ACC112 (cell line): ENCODE results near the gene NNAT.
"Not testable (repeated sequence)": the region's sequence is repeated elsewhere in the genome, so short reads cannot be mapped to it uniquely, and the experiment has no call there.

Source experiments
- H2AFZ ChIP-seq: fragments of 200-600 bp; sonication (generic); one replicate; pipeline ENCODE4 v1.6.0; 2017; ENCODE audit warnings: antibody characterized with exemption, low read length; ENCODE audit not compliant: unreplicated experiment
- H3K27ac ChIP-seq: fragments of 200-600 bp; sonication (generic); 2 replicates; pipeline ENCODE4 v1.5.1; 2014; ENCODE audit warnings: low read depth, mild to moderate bottlenecking, antibody characterized with exemption, low read length, moderate library complexity
- H3K27me3 ChIP-seq: fragments of 200-600 bp; sonication (generic); 2 replicates; pipeline ENCODE4 v1.6.1; 2014; ENCODE audit warnings: mild to moderate bottlenecking, antibody characterized with exemption, low read length, moderate library complexity, mixed read lengths; ENCODE audit not compliant: insufficient read depth
- H3K36me3 ChIP-seq: fragments of 200-600 bp; sonication (generic); 2 replicates; pipeline ENCODE4 v1.6.1; 2016; ENCODE audit warnings: mild to moderate bottlenecking, antibody characterized with exemption, low read length, moderate library complexity, mixed read lengths; ENCODE audit not compliant: insufficient read depth
- H3K4me1 ChIP-seq: fragments of 200-600 bp; sonication (generic); one replicate; pipeline ENCODE4 v1.6.1; 2016; ENCODE audit warnings: low read length, mixed read lengths; ENCODE audit not compliant: insufficient read depth, unreplicated experiment, control insufficient read depth
- H3K4me3 ChIP-seq: fragments of 200-600 bp; sonication (generic); 2 replicates; pipeline ENCODE4 v1.5.1; 2014; ENCODE audit warnings: mild to moderate bottlenecking, low read depth, low read length
- H3K79me2 ChIP-seq: fragments of 200-600 bp; sonication (generic); one replicate; pipeline ENCODE4 v1.6.0; 2016; ENCODE audit warnings: low read length; ENCODE audit not compliant: control insufficient read depth, unreplicated experiment, insufficient read depth

Gene NNAT

DNA sequence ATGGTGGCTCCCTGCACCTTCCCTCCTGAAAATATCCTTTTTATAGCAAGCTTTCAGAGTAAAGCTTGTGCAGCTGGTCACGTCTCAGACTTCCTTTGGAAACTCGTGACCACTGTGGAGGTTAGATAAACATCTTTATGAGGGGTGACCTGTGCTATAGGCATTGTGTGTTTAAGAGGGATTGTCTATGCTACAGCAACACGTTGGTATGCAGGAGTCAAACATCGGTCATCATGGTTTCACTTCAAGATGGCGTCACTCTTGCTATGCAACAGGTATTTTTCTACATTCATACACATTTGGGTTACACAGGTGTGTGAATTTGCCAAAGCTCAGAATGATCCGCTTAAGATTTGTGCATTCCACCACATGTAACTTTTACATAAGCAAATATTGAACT, 21.2 kb downstream of the NNAT start:
- Histone ChIP-seq H2AFZ (no peak overlapping the region), H3K27me3 (peaks cover 8% of the 10 kb centered on the region; the same call in 1 of the 2 replicates), H3K36me3 (no peaks in the 10 kb centered on the region), H3K79me2 (no peaks in the 10 kb centered on the region), H3K4me3 (no peak overlapping the region), H3K27ac (no peak overlapping the region), H3K4me1 (no peaks in the 10 kb centered on the region)

DNA sequence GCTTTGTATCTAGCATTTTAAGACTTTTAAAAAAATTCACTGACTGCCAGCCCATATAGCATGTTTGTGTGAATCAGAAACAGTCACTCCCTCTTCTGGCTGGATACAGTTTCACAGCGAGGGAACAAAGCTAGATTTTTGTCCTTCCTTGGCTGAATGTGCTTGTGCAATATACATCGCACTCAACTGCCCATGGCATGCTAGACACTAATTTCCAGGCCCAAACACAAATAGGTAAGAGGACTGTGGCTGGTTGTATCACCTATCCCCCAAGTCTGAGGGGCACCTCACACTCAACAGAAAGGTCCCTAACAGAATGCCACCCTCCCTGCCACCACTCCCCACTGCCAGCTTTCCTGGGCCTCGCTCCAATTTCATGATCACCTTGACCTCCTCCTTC, 22.8 kb downstream of the NNAT start:
- no peak overlapping the region for H3K27ac ChIP-seq
- H3K4me3 ChIP-seq, result no peak overlapping the region
- no peaks in the 10 kb centered on the region for H3K36me3 ChIP-seq
- peaks cover 8% of the 10 kb centered on the region; the same call in 1 of the 2 replicates for H3K27me3 ChIP-seq
- H3K79me2 ChIP-seq, result no peaks in the 10 kb centered on the region
- no peaks in the 10 kb centered on the region for H3K4me1 ChIP-seq
- no peak overlapping the region for H2AFZ ChIP-seq

DNA sequence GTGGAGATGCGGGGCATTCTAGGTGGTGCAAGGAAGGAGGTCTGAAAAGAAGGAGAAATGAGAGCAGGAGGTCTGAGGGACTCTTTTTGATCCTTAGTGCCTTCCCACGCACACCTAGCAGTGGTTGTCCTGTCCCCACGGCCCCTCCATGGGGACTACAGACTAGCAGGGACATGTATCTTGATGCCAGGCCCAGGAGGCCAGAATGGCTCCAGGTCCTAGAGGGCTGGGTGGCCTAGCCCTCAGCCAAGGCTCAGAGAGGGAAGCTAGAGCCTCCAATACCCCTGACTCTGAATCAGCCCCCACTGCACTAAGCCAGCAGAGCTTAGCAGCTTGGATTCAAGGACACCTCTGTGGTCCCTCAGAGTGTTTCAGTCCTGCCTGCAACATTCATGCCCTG, 23.3 kb downstream of the NNAT start:
- Histone ChIP-seq H3K4me1 (no peaks in the 10 kb centered on the region), H3K27me3 (peaks cover 8% of the 10 kb centered on the region; the same call in 1 of the 2 replicates), H3K27ac (no peak overlapping the region), H3K4me3 (no peak overlapping the region), H3K79me2 (no peaks in the 10 kb centered on the region), H2AFZ (no peak overlapping the region), H3K36me3 (no peaks in the 10 kb centered on the region)

DNA sequence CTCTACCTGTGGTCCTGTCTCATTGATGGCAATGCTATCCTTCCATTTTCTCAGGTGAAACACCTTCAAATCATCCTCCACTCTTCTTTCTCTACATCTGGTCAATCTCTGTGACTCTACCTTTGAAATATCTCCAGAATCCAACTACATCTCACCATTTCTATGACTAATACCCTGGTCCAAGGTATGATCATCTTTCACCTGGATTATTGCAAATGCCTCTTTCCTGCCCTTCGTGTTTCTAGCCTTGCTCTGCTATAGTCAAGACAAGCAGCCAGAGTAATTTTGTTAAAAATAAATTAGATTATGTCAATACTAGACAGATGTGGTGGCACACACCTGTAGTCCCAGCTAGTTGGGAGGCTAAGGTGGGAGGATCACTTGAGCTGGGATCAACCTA, 24.5 kb downstream of the NNAT start:
- Histone ChIP-seq H2AFZ (no peak overlapping the region), H3K4me1 (no peaks in the 10 kb centered on the region), H3K27me3 (peaks cover 8% of the 10 kb centered on the region; the same call in 1 of the 2 replicates), H3K36me3 (no peaks in the 10 kb centered on the region), H3K27ac (no peak overlapping the region), H3K4me3 (no peak overlapping the region), H3K79me2 (no peaks in the 10 kb centered on the region)

DNA sequence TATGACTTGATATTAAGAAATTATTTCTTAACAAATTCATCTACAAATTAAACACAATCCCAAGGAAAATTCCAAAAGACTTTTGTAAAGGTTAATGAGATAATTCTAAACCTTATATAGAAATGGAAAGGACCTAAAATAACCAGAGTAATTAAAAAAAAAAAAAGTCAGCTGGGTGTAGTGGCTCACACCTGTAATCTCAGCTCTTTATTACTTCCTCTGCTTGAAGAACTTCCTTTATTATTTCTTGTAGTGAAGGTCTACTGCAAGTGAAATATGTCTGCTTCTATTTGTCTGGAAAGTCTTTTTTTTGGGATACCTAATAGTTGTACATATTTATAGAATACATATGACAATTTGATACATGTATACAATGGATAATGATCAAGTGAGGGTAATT, 26.9 kb downstream of the NNAT start:
- Histone ChIP-seq H3K79me2 (no peaks in the 10 kb centered on the region), H2AFZ (no peak overlapping the region), H3K4me1 (no peaks in the 10 kb centered on the region), H3K27me3 (peaks cover 8% of the 10 kb centered on the region; the same call in 1 of the 2 replicates), H3K36me3 (no peaks in the 10 kb centered on the region), H3K4me3 (no peak overlapping the region), H3K27ac (no peak overlapping the region)

DNA sequence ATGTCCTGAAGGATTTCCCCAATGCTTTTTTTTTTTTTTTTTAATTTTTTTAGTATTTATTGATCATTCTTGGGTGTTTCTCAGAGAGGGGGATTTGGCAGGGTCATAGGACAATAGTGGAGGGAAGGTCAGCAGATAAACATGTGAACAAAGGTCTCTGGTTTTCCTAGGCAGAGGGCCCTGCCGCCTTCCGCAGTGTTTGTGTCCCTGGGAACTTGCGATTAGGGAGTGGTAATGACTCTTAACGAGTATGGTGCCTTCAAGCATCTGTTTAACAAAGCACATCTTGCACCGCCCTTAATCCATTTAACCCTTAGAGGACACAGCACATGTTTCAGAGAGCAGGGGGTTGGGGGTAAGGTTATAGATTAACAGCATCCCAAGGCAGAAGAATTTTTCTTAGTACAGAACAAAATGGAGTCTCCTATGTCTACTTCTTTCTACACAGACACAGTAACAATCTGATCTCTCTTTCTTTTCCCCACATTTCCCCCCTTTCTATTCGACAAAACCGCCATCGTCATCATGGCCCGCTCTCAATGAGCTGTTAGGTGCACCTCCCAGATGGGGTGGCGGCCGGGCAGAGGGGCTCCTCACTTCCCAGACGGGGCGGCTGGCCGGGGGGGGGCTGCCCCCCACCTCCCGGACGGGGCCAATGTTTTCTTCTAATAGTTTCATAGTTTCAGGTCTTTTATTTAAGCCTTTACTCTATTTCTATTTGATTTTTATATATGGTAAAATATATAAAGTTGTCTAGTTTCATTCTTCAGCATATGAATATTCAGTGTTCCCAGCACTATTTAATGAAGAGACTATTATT, 29.3 kb downstream of the NNAT start:
- not testable (repeated sequence) for H3K36me3 ChIP-seq, H2AFZ ChIP-seq, H3K27me3 ChIP-seq, H3K79me2 ChIP-seq, H3K27ac ChIP-seq, H3K4me3 ChIP-seq, H3K4me1 ChIP-seq

DNA sequence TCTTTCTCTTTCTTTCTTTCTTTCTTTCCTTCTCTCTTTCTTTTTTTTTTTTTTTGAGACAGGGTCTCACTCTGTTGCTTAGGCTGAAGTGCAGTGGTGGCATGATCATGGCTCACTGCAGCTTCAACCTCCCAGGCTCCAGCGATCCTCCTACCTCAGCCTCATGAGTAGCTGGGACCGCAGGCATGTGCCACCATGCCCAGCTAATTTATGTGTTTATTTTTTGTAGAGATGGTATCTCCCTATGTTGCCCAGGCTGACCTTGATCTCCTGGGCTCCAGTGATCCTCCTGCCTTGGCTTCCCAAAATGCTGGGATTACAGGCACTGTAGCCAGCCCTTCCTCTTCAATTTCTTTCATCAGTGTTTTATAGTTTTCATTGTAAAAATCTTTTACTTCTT, 30.6 kb downstream of the NNAT start:
- H3K27ac ChIP-seq, H3K27me3 ChIP-seq, H3K4me3 ChIP-seq, H3K79me2 ChIP-seq, H3K4me1 ChIP-seq, H2AFZ ChIP-seq, H3K36me3 ChIP-seq: not testable (repeated sequence)

DNA sequence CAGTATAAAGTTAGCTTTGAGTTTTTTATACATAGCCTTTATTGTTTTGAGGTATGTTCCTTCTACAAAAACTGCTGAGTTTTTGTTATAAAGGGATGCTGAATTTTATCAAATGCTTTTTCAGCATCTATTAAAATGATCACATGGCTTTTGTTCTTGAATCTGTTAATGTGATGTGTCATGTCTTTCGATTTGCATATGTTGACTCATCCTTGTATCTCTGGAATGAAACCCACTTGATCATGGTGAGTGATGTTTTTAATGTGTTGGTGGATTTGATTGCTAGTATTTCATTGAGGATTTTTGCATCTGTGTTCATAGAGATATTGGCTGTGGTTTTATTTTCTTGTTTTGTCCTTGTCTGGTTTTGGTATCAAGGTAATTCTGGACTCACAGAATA, 31.4 kb downstream of the NNAT start:
- H2AFZ ChIP-seq, result no peak overlapping the region
- H3K4me1 ChIP-seq, result no peaks in the 10 kb centered on the region
- no peak overlapping the region for H3K27ac ChIP-seq
- no peak overlapping the region for H3K4me3 ChIP-seq
- H3K36me3 ChIP-seq, result no peaks in the 10 kb centered on the region
- no peaks in the 10 kb centered on the region for H3K79me2 ChIP-seq
- peaks cover 7% of the 10 kb centered on the region; the same call in 1 of the 2 replicates for H3K27me3 ChIP-seq

DNA sequence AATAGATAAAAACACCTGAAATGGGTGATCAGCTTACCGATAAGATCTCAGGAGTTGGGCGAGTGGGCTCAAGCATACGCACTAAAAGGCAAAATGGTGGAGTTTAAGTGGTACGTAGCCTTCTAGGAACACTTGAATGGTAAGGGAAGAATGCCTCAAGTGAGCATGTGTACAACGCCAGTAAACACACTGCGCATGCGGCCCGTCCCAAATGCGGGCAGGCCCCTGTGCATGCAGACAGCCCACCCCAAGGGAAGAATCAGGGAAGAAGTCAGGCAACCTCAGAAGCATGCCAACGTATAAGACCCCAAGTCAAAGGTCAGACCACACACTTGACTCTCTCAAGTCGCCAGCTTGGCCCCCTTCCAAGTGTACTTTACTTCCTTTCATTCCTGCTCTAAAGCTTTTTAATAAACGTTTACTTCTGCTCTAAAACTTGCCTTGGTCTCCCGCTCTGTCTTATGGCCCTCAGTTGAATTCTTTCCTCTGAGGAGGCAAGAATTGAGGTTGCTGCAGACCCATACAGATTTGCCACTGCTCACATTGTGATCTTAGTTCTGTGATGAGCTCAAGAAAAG, 33.8 kb downstream of the NNAT start:
- H2AFZ ChIP-seq, H3K27ac ChIP-seq, H3K79me2 ChIP-seq, H3K4me3 ChIP-seq, H3K4me1 ChIP-seq, H3K36me3 ChIP-seq: not testable (repeated sequence)
- peaks cover 16% of the 10 kb centered on the region; the same call in 1 of the 2 replicates for H3K27me3 ChIP-seq

DNA sequence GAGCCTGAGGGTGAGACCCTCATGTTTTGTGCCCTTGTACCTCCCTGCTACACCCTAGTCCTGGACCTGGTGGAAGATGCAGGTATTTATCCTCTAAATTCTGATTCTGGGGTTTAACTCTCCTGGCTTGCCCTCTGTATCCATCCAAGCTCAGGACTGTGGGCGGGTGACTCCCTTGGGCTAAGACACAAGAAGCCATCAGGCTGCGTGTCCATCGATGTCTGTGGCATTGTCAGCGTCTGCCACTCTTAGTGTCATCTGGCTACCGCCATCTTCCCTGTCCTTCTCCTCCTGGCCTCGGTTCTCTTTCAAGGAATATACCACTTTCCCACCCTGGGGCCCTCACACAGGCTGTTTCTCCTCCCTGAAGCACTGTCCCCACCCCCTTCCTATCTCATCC, 35.5 kb downstream of the NNAT start:
- no peak overlapping the region for H3K27ac ChIP-seq
- H3K36me3 ChIP-seq, result no peaks in the 10 kb centered on the region

DNA sequence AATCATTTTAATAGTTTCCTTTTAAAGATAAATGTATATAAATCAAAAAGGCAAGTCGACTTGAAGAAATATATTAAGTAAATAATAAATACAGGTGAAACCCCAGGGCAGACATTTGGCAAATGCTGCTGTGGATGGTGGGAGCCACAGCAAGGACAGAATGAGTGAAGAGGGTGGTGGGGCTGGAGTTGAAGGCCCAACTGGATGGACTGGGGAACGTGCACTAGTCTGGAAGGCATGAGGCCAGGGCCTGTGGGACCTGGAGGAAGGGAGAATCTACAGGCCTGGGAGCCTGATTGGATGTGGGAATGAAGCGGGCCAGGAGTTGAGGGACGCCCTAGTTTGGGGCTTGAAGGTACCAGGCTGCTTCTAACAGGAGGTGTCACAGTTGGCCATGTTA, 37.3 kb downstream of the NNAT start:
- Histone ChIP-seq H3K4me3 (no peak overlapping the region), H3K27ac (no peak overlapping the region), H3K27me3 (peaks cover 31% of the 10 kb centered on the region), H3K36me3 (no peaks in the 10 kb centered on the region), H3K79me2 (no peaks in the 10 kb centered on the region), H3K4me1 (no peaks in the 10 kb centered on the region), H2AFZ (no peak overlapping the region)

More for the DNA sequence above, 35.5 kb downstream of the NNAT start:
- H3K79me2 ChIP-seq, result no peaks in the 10 kb centered on the region
- H3K4me1 ChIP-seq, result no peaks in the 10 kb centered on the region
- peaks cover 20% of the 10 kb centered on the region for H3K27me3 ChIP-seq
- no peak overlapping the region for H2AFZ ChIP-seq
- no peak overlapping the region for H3K4me3 ChIP-seq
